NCI-H1105 (cell line): Measurements from ENCODE around the gene HLA-C.
"Not testable (repeated sequence)": the region's sequence is repeated elsewhere in the genome, so short reads cannot be mapped to it uniquely, and the experiment has no call there.

Experiments
- DNase-seq: peaks from one replicate; lab custom pipeline; 2025; lab: John Stamatoyannopoulos, UW

Gene HLA-C

DNA sequence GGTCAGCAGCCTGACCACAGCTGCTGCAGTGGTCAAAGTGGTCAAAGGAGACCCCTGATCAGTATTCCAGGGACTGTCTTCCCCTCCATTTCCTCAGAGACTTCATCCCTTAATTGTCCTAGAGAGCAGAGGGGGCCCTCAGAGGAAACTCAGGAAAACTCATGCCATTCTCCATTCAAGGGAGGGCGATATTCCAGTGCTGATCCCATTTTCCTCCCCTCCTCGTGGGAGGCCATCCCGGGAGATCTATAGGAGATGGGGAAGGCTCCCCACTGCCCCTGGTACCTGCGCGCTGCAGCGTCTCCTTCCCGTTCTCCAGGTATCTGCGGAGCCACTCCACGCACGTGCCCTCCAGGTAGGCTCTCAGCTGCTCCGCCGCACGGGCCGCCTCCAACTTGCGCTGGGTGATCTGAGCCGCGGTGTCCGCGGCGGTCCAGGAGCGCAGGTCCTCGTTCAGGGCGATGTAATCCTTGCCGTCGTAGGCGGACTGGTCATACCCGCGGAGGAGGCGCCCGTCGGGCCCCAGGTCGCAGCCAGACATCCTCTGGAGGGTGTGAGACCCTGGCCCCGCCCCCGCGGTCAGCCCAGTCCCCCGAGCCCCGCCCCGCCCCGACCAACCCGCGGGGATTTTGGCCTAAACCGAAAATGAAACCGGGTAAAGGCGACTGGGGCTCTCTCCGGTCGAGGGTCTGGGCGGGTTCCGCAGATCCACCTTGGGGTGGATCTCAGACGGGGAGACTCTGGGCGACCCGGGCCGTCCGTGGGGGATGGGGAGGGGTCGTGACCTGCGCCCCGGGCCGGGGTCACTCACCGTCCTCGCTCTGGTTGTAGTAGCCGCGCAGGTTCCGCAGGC is 878 bp downstream of the HLA-C start:
- peak; percentile 1 for DNase-seq

GRCh38 chr6:31268836-31269235 is 3.1 kb downstream of the HLA-C start:
- no peak for DNase-seq

DNA sequence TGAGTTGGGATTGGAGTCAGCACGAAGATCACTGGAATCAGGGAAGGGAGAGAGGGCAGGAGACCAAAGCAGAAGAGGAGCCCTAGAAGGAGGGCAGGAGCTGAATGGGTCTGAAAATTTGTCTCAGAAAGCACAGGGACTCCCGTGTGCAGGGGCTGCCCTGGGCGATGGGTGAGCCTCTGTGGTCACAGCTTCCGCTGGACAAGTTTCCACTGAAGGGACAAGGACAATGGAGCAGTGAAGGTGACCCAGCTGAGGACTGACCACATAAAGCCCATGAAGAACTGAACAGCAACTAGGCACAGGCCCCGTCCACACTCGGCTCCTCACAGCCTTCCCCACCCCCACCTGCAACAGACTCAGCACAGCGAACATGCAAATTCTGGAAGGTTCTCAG is 3.5 kb downstream of the HLA-C start:
- no peak for DNase-seq

DNA sequence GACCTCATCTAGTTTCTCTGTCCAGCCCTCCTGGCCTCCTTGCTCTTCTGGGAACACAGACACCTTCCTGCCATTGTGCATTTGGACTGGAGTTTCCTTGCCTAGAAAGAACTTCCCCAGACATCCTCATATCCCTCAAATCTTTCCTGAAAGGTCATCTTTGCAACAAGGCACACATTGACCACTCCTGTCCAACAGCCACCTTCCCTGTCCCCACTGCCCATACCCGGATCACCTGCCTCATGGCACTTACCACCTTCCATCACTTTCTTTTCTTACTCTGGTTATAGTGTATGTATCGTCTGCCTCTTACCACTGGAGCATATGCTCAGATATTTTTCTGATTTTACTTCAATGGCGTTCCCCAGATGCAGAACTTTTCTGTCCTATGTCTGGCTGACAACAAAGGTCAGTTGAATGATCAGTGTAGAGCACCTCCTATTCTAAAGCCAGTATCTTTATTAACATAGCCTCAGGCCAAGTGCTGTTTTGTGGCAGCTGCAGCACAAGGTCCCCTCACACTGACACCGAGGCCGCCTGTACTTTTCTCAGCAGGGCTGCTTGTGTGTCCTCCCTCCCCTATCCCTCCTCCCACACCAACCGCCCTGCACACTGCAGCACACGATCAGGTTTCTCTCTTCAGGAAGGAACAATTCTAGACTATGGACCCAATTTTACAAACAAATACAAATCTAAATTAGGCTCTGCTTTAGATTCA is 4.1 kb downstream of the HLA-C start:
- DNase-seq: no peak

- no peak for DNase-seq
These were observed 5.1 kb downstream of the HLA-C start for GRCh38 chr6:31266567-31267360.

DNA sequence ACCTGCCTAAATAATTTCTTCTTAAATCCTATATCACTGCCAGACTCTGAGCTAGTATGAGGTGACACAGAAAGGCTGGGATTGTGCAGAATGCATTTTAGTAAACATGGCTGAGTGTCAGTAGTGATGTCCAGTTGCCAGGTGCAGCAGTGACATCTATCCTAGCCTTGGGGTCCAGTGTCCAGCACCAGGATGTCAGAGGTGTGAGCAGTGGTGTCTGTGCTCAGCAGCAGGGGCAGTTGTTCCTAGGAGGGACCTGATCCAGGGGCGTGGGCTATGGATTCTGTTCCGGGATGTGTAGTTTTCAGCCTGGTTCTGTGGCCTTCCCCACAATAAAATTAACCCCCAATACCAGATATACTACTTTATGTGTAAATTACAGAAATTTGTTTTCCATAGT is 6.0 kb downstream of the HLA-C start:
- DNase-seq: no peak

- DNase-seq: not testable (repeated sequence)
These were observed 8.5 kb downstream of the HLA-C start for GRCh38 chr6:31263346-31263933.

DNA sequence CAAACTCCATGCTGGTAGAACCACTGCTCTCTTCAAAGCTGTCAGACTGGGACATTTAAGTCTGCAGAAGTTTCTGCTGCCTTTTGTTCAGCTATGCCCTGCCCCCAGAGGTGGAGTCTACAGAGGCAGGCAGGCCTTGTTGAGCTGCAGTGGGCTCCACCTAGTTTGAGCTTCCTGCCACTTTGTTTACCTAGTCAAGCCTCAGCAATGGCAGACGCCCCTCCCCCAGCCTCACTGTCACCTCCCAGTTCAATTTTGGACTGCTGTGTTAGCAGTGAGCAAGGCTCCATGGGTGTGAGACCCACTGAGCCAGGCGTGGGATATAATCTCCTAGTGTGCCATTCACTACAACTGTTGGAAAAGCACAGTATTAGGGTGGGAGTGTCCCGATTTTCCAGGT is 11.9 kb downstream of the HLA-C start:
- not testable (repeated sequence) for DNase-seq

GRCh38 chr6:31252625-31253024 is 19.3 kb downstream of the HLA-C start:
- DNase-seq: no peak

DNA sequence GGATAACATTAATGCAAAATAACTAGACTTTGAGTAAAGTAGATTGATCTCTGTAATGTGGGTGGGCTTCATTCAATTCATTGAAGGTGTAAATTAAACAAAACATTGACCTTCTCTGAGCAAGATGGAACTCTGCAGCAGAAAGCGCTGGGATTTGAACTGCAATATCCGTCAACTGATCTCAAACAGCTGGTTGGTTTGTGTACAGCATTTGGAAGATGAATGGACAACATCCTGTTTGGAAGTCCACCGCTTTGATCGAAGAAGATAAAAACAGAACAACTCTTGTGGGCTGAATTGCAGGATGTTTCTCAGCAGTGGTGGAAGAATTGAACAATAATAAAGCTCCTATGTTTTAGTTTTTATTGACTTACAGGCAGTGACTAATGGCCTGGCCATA is 20.6 kb downstream of the HLA-C start:
- no peak for DNase-seq

GRCh38 chr6:31249184-31249583 is 22.7 kb downstream of the HLA-C start:
- DNase-seq: no peak

- DNase-seq: no peak
These were observed 24.1 kb downstream of the HLA-C start for GRCh38 chr6:31247813-31248212.

- DNase-seq: no peak
These were observed 25.8 kb downstream of the HLA-C start for GRCh38 chr6:31246051-31246521.

DNA sequence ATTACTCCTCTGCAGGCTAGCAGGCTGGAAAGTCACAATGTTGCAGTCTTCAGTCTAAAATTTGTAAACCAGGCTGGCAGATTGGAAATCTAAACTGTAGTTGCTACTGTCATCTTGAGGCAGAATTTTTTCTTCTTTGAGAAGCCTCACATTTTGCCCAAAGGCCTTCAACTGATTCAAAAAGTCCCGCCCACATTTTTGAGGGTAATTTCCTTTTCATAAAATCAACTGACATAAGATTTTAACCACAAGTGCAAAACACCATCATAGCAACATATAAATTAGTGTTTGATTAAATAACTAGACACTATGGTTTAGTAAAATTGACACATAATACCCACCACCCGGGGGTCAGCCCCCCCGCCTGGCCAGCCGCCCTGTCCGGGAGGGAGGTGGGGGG is 28.4 kb downstream of the HLA-C start:
- no peak for DNase-seq

GRCh38 chr6:31239854-31240253 is 32.0 kb downstream of the HLA-C start:
- no peak for DNase-seq

GRCh38 chr6:31234101-31234500 is 37.8 kb downstream of the HLA-C start:
- not testable (repeated sequence) for DNase-seq

- no peak for DNase-seq
These were observed 43.4 kb downstream of the HLA-C start for GRCh38 chr6:31228476-31228875.

DNA sequence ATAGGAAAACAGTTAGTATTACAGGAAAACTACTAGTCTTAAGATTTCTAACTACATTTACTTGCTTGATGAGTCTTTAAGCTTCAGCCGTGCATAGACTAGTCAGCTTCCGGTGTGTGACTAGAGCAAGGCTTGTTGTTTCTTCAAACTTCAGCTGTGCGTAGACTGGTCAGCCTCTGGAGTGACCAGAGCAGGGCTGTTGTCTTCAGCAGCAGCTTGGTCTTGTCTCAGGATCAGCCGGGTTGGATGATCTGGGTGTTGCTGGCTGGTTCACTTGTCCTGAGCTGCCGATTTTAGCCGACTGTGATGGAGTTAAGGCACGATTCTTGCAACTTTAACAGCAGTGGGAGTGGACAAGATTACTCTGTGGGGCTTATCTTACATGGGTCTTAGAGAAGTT is 44.7 kb downstream of the HLA-C start:
- no peak for DNase-seq

GRCh38 chr6:31225735-31226134 is 46.2 kb downstream of the HLA-C start:
- no peak for DNase-seq

DNA sequence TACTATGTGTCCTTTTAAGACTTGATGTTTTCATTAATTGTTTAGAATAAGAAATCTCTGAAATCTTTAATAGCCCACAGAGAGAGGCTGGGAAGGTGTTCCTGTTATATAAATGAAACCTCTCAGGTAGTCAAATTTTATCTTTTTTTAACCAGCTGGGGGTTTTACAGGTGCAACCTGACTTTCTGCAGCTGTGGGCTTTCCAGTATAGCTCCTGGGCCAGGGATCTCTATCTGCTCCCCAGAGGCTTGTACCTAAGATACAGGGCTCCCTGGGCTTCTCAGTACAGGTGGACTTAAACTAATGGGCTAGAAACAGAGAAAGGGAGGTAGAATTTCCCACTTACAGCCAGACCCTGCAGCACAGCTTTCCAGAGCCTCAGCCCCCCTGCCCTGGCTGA is 49.4 kb downstream of the HLA-C start:
- DNase-seq: no peak
